Colonic mucosa (tissue), 4 donors: ENCODE data around the gene MYH15. TPM values are rescaled to one million over a fixed set of nuclear protein-coding genes. Genes with fewer than 3 reads are reported as not detected.

Experiments
- DNase-seq: peaks from one replicate; pipeline ENCODE4 v3.0.0-alpha.2; 2020
- H3K27ac ChIP-seq: fragments of 200-600 bp; one replicate; pipeline ENCODE4 v1.8.0; 2021
- H3K27me3 ChIP-seq: fragments of 200-600 bp; one replicate; pipeline ENCODE4 v1.8.0; 2021
- H3K36me3 ChIP-seq: fragments of 200-600 bp; one replicate; pipeline ENCODE4 v1.8.0; 2021
- H3K4me1 ChIP-seq: fragments of 200-600 bp; one replicate; pipeline ENCODE4 v1.8.0; 2021; ENCODE audit warnings: mild to moderate bottlenecking
- H3K4me3 ChIP-seq: fragments of 200-600 bp; one replicate; pipeline ENCODE4 v1.8.0; 2021
- H3K9ac ChIP-seq, 2 donors: one replicate each; pipeline ENCODE4 v1.7.0; 2013; ENCODE audit warnings: control low read depth in 2 of 2, low read depth in 2 of 2, low read length in 2 of 2
- H3K9me3 ChIP-seq: fragments of 200-600 bp; one replicate; pipeline ENCODE4 v1.8.0; 2021
- CTCF ChIP-seq: fragments of 200-600 bp; IDR thresholded peaks from one replicate; pipeline ENCODE4 v1.8.0; 2022; ENCODE audit warnings: antibody characterized with exemption, mild to moderate bottlenecking
- intact Hi-C: fragments of 100-400 bp; cut with DNase I; formaldehyde crosslinking; loops from one replicate; pipeline ENCODE4 v1.14.1; 2022
- total RNA-seq, 2 donors: library from RNA; stranded (reverse); fragmentation: NEBNext Ultra II Directional in 1 of 2; extraction: Animal tissue kit (Norgen Biotek cat#: 25700) in 1 of 2; gene quantifications; one replicate each; pipeline ENCODE4 v1.2.1, GENCODE V29; 2021
- donor health status: healthy.
- donor health status: DM: no; HTN: no; CAD: no.
- donor health status: DM: no; HTN: no; CAD: no.

Gene MYH15
- total RNA-seq, 2 donors from 2014 or later: 0.13 to 0.44 TPM

DNA sequence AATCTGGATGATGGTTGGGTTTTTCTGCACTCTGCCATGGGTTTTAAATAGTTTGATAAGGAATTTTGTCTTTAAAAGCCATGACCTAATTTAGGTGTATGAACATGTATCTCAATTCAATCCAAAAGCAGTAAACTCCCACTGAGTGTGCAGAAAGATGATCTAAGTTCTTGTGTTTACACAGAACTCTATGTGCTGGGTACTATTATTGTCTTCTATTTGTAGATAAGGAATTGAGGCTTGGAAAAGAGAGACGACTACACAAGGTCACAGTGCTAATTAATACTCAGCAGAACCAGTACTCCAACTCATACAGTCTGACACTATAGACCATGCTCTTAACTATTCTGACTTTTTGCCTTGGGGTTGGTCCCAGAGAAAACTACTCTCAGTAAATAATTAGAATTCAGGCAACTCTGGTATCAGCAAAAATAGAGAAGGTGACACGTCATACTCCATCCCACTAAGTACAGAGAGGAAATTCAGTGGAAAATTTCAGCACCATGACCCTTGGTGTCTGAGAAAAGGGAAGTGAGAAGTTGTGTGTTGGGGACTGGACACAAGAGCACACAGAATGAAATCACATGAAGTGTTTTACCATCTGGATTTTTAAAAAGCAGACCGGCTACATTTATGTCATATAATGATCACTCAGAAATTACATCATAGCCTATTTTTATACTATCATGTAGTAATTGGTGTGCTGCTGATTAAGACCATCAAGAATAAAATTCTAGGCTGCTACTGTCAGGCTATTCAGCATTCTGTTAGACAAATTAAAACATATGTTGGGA, 18.3 kb upstream of the MYH15 start:
- intact Hi-C loops: no loop called here
- no peaks in the 10 kb centered on the region for H3K36me3 ChIP-seq
- H3K4me3 ChIP-seq: no peak overlapping the region
- no peaks in the 10 kb centered on the region for H3K9me3 ChIP-seq
- no peaks in the 10 kb centered on the region for H3K4me1 ChIP-seq
- DNase-seq: no peak
- H3K27me3 ChIP-seq: no peaks in the 10 kb centered on the region
- no peak overlapping the region for H3K27ac ChIP-seq
- no peak for TF ChIP-seq CTCF
- H3K9ac ChIP-seq: no peak overlapping the region

GRCh38 chr3:108527817-108528216, 17.4 kb upstream of the MYH15 start:
- H3K9ac ChIP-seq: no peak overlapping the region
- H3K9me3 ChIP-seq: no peaks in the 10 kb centered on the region
- H3K36me3 ChIP-seq: no peaks in the 10 kb centered on the region
- H3K4me1 ChIP-seq: no peaks in the 10 kb centered on the region
- H3K27me3 ChIP-seq: no peaks in the 10 kb centered on the region
- no peak for DNase-seq
- TF ChIP-seq CTCF: no peak
- no peak overlapping the region for H3K4me3 ChIP-seq
- H3K27ac ChIP-seq: no peak overlapping the region
- intact Hi-C loops: no loop called here

DNA sequence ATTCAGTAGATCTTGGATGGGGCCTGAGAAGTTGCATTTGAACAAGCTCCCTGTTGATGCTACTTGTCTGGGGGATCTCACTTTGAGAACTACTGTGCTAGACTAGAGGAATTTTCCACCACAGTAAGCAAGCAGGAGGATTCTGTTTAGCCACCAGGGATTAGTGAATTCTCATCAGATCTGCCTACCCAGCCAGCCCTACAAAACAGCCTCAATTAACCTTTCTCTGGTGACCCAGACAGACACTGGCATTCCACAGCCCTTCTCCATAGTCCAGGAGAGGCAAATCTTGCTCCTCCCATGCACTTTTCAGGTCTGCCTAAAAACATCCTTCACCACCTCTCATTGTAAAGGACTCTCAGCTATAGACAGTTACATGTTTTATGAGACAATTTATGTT, 16.7 kb upstream of the MYH15 start:
- no peaks in the 10 kb centered on the region for H3K9me3 ChIP-seq
- no peak for DNase-seq
- H3K27ac ChIP-seq: no peak overlapping the region
- no peaks in the 10 kb centered on the region for H3K27me3 ChIP-seq
- no peaks in the 10 kb centered on the region for H3K4me1 ChIP-seq
- H3K36me3 ChIP-seq: no peaks in the 10 kb centered on the region
- H3K9ac ChIP-seq: no peak overlapping the region
- no peak for TF ChIP-seq CTCF
- intact Hi-C loops: no loop called here
- H3K4me3 ChIP-seq: no peak overlapping the region

DNA sequence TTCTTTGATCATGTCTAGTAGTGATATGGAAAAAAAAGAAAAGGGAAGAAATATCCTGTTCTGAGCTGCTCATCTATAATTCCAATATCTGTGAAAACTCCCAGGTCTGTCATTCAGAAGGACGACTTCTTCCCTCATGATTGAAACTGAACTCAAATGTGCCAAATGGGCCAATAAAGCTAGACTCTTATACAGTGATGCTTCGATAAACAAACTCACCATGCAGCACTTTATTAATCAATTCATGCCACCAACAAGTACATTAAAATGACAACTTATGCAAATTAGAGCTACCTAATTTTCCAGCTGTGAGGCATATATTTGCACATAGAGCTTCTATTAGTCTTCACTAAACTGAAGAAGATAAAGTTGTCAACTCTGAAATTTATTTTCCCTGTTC, 15.6 kb upstream of the MYH15 start:
- Histone ChIP-seq H3K36me3 (no peaks in the 10 kb centered on the region), H3K4me1 (no peaks in the 10 kb centered on the region), H3K9me3 (no peaks in the 10 kb centered on the region), H3K27me3 (no peaks in the 10 kb centered on the region), H3K9ac (no peak overlapping the region), H3K27ac (no peak overlapping the region), H3K4me3 (no peak overlapping the region)
- intact Hi-C loops: no loop called here
- DNase-seq: no peak
- TF ChIP-seq CTCF: no peak

DNA sequence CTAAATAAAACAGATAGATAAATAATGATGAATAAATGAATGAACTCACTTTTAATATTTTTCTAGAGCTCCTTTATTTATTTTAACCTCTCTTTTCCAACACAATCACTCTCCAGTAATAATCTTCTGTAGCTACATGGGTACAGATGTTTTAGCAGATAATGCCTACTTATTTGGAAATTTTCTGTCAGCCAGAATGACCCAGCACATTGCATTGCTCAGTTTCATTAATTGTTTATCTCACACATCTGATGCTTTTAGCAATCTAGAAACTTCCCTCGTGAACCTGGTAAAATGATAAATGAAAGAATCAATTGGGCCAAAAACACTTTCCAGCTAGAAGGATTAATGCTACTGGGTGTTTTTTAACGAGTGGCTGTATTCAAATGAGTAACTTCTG, 14.9 kb upstream of the MYH15 start:
- intact Hi-C loops: no loop called here
- no peaks in the 10 kb centered on the region for H3K4me1 ChIP-seq
- H3K9me3 ChIP-seq: no peaks in the 10 kb centered on the region
- TF ChIP-seq CTCF: no peak
- H3K27me3 ChIP-seq: no peaks in the 10 kb centered on the region
- no peaks in the 10 kb centered on the region for H3K36me3 ChIP-seq
- H3K27ac ChIP-seq: no peak overlapping the region
- H3K9ac ChIP-seq: no peak overlapping the region
- DNase-seq: no peak
- no peak overlapping the region for H3K4me3 ChIP-seq
